HG03432 (cell line): ENCODE data around the gene SNTG2.

Experiments
- ATAC-seq: cut with Tn5 transposase; IDR thresholded peaks from one replicate; pipeline ENCODE4 v1.9.1; 2021; ENCODE audit warnings: mild to moderate bottlenecking, moderate library complexity; ENCODE audit not compliant: unreplicated experiment

The SNTG2 gene

DNA sequence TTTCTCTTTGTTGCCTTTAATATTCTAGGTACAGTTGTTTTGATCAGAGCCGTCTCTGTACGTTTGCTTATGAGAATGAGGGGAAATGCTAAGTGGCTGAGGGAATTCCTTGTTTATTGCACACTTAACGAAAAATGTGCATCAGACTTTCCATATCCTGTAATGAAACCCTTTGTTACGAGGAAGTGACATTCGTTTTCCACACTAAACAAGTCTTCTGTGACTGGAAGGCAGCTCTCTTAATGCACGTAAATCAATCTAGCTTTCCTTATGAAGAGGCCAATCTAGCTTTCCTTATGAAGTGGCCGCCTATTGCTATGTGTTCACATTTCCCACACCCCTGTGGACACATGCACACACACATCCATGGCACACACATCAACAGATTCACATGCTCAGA lies 186.2 kb downstream of the SNTG2 start:
- ATAC-seq, result no peak

DNA sequence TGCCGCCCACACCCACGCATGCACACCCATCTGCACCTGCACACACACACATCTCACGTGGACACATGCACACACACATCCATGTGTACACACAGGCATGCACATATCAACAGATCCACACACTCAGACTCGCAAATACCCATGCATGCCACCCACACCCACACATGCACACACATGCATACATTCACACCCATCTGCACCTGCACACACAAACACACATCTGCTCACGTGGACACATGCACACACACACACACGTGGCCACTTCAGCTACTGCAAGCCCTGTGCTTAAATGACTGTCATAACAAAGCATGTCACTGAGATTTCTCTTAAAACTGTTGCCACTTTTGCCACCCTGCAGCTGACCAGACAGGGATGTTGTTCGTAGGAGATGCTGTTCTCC lies 186.6 kb downstream of the SNTG2 start:
- no peak for ATAC-seq

DNA sequence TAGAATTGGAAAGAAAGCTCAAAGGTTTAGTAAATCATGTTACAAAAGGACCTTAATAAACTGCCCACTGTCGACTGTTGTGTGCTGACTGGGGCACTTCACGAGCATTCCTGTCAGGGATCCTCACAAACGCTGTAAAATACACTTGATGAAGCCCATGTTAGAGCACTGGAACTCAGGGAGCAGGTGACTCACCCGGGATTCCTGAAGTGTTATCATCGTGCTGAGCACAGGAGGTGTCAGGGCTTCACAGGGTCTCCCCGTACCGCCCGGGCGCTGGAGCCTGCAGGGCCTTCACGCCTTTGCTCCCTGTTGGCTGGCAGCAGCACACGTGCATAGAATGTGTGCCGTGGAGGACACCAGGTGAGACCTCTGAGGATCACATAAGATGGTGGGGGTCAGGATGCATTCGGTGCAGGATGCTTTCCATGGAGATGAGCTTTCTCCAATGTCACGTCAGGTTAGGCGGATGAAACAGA lies 187.3 kb downstream of the SNTG2 start:
- ATAC-seq, result no peak

DNA sequence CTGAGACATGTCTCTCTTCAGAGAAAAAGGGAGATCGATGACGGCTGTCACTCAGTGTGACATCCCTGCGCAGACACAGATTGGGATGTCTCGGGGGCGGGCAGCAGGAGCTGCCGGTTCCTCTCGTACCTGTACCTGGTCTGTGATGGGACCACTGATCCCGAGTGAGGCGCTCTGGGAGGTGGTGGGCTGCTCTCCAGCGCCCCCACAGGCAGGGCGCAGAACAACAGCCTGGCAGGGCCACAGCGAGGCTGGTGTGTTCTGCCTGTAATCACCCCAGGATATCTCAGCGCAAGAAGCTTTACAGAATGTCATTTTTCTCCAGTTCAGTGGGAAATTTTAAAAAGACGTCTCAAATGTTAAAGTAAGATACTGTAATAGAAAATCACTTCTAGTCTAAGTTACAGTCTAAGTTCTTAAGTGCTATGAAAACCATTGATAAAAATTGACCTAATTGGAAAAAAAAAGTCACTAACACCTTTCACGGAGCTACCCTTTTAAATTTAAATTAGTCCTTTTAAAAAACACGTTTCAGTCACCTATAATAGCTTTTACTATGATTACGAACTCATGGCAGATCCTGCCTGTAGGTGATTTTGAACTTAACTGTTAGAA lies 189.8 kb downstream of the SNTG2 start:
- peak; percentile 88 for ATAC-seq

DNA sequence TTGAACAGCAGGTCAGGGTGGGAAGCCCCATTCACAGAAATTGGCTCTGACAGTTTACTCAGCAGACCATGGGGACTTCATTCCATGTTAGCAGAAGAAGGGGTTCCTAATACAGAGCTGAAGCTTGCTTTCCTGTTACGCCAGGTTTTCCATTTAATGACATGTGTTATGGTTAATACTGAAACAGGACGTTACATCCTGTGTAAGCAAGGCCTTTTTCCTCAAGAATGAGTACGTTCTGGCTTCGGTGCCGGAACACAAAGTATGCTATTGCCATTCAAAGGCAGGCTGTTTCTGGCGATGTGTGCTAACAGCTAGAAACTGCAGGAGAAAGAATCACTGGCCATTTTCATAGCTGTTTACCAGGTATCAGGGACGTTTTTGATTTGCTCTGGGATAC lies 190.4 kb downstream of the SNTG2 start:
- no peak for ATAC-seq

DNA sequence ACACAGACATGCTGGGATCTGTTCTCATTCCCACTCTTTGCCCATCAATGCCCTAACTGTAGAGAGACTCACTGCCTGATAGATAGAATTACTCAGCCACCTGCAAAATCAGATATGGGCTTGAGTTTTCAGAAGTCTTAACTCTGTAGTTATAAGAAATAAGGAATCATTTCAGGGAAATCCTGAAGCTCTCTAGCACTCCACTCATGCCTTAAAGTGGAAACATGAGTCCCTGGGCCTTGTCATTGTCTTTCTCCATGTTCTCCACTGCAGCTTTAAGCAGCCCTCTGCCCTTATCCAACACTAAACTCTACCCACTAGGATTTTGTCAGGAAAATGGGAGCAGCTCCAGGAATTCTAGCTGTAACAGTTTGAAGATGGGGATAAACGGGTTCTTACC lies 192.5 kb downstream of the SNTG2 start:
- no peak for ATAC-seq

DNA sequence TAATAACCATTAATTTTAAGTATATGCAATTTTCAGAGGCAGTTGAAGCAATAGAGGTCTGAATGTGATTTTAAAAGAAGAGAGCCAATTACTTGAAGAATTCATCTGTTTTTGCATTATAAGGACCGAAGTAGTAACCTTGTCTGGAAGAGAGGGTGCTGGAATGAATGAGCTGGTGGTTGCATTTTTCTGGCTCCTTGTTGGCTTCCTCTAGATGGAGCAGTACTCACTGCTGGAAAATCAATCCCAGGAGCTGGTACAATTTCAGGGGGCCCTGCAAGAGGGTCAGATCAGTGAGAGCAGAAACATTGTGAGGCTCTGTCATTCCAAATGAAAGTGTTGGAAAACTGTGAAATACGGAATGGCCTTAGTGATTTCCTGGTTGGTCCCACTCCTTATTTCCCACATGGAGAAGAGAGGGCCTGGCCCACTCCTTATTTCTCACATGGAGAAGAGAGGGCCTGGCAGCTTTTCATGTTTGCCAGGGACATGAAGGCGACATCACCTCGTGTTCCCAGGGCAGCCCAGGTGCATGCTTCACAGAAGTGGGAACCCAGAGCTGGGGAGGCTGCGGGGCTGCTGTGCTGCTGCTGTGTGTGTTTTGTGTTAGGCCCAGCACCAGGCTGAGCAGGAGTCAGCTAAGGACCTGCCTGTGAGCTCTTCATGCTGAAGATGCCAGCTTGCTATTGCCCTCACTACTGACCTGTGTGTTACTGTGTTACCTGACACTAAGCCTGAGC lies 197.4 kb downstream of the SNTG2 start:
- no peak for ATAC-seq

DNA sequence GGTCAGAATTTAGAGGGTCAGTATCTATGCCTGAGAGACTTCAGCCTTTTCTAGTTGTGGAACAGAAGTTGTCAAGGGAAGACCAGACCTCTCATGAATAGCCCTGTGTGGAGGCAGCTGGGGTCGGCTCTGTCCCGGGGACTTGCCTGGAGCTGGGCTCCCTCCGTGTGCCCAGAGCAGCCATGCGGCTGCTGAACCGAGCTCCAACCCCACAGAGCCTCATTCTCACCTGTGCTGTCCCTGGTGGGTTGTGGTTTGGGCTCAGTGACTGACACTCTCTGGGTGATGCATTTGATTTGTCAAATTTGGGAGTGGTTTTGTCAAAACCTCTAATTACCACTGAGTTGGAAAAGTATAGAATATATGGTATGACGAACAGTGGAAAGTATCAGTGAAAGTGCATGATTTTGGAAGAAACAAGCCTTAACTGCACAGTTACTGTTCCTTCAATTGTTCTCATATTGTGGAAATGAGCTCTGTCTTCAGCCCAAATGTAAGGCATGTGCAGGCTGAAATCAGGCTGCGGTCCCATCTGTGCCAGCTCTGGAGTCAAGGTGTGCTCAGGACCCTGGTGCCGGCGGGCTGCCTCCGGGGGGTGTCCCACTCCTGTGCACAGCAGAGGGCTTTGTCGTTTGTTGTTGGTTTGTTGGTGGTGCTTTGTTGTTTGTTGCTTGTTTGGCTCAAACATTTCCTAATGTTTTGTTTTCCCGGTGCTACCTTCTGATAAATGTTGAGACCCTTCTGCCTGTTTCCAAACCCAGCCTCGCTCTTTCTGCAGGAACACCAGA lies 200.3 kb downstream of the SNTG2 start:
- no peak for ATAC-seq

DNA sequence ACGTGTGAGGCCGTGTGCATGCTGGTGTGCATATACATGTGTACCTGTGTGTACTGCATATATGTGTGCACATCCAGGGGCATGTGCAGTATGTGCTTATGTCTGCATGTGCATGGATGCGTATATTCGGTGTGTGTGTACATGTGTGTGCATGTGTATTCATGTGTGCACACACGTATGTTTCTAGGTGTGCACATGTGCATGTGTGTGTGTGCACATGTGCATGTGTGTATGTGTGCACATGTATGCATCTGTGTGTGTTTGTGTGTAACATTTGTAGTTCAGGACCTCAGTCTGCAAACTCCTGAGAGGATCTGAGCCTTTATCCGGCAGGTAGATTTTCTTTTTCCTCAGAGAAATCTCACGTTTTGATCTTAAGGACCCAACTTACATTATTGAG lies 201.7 kb downstream of the SNTG2 start:
- ATAC-seq, result no peak

DNA sequence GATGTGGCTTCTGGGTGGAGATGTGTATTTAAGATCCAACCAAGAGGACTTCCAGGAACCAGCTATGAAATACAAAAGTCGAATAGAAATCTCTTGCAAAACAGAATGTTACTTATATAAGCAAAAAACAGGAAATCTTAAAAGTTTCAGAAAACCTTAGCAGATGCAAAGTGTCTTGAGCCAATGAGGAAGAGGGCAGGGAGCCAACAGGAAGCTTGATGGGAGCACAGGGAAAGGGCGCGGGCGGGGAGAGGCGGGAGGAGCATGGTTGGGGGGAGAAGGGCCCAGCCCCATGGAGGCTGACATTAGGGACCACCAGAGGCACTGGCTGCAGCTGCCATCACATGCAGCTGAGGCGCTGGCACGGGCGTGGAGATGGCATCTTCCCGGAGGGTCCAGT lies 203.3 kb downstream of the SNTG2 start:
- no peak for ATAC-seq

DNA sequence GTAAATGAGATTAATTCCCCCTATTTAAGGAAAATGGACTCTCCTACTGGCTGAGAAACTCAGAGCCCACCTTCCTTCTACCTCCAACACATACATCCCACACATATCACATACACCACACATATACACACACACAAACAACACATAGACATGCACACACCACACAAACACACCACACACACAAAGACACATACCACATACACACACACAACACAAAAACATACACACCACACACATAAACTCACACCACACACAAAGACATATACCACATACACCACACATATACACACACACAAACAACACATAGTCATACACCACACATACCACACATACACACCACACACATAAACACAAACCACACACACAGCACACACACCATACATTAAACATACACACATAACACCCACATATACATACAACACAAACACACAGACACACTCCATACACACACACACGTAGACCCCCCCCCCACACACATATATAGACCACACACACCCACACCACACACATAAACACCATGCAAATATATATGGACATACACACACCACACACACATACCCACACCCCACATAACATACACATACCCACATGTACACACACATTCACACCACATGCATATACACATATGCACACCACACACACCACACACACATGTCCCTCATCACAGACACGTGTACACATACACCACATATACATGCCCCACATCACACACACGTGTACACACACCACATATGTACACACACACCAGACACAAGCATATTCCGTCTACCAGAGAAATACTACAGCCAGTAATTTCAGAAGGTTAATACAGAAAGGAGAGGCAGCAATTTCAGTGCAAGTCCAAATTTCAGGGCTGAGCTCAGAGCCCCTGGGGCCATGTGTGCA lies 204.3 kb downstream of the SNTG2 start:
- no peak for ATAC-seq

DNA sequence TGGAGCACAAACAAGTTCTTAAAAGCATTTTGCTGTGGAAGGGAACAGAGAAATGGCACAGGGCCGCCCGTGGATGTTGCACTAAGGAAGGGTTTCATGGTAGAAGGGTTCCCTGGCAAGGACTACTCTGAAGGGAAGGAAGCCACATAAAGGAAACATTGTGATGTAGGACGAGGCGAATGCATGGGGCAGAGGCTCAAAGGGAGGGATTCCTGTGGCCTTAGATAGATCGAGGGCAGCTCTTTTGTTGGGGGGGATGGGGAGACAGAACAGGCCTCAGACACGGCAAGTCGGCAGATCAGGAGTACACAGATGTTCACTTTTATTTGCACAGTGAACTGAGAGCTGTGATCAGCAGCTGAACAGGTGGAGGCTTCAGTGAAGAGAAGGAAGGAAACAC lies 205.4 kb downstream of the SNTG2 start:
- ATAC-seq, result no peak

DNA sequence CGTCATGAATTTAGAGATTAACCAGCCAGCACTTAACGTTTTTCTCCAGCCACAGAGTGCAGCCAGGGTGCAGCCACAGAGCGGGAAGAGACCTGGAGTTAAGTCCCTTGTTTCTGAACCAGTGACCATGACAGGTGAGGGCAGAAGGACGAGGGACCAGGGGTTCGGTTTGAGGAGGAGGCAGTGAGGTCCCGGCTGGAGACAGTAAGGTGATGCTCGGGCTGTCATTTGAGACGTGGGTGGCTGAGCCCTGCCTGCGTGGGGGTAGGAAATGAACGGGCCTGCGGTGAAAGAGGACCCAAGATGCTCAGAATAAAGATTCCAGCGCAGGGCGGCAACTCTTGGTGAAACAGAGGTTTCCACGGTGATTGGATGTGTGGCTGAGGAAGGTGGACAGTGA lies 205.9 kb downstream of the SNTG2 start:
- no peak for ATAC-seq

DNA sequence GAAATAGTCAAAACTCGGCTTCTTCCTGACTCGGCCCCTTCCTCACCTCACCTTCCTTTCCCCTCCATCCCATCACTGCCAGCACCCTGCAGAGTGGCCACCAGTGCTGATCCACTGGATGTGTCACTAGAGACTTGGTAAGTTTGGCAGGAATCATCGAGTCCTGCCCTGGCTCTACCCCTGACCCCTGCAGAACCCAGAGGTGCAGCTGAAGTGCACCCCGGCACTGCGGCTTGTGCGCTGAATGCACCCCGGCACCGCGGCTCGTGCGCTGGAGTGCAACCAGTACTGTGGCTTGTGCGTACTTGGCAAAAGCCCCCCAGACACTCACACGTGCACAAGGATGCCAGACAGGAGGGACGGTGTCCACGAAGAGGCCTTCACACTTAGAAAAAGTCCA lies 206.5 kb downstream of the SNTG2 start:
- no peak for ATAC-seq

DNA sequence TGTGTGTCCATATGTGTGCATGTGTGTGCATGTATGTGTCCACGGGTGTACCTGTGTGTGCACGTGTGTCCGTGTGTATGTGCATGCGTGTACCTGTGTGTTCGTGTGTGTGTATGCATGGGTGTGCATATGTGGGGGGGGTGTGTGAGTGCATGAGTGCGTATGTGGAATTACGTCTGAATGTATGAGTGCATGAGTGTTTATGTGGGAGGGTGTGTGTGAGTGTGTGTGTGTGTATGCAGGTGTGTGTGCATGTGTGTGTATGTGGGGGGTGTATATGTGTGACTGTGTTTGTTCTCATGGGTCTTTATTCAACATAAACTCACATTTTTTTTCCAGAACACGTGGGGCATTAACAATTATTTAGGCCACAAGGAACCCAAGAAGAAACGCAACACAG lies 208.4 kb downstream of the SNTG2 start:
- ATAC-seq, result no peak

DNA sequence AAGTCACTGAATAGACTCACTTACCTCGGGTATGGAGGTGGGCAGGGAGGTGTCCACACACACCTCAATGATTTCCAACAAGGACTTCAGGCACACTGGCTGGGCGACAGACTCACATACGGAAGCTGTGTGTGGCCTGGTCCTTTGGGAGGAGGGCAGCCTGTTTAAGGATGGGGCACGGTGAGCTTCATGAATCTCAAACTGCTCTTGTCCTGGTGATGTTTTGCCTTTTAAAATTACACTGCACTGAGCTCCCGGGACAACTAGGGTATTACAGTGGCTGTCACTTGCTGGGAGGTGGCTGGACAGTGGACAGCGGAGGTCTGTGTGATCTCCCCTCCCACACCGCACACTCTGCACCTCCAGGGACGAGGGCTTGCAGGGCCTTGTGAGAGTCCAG lies 211.6 kb downstream of the SNTG2 start:
- no peak for ATAC-seq

DNA sequence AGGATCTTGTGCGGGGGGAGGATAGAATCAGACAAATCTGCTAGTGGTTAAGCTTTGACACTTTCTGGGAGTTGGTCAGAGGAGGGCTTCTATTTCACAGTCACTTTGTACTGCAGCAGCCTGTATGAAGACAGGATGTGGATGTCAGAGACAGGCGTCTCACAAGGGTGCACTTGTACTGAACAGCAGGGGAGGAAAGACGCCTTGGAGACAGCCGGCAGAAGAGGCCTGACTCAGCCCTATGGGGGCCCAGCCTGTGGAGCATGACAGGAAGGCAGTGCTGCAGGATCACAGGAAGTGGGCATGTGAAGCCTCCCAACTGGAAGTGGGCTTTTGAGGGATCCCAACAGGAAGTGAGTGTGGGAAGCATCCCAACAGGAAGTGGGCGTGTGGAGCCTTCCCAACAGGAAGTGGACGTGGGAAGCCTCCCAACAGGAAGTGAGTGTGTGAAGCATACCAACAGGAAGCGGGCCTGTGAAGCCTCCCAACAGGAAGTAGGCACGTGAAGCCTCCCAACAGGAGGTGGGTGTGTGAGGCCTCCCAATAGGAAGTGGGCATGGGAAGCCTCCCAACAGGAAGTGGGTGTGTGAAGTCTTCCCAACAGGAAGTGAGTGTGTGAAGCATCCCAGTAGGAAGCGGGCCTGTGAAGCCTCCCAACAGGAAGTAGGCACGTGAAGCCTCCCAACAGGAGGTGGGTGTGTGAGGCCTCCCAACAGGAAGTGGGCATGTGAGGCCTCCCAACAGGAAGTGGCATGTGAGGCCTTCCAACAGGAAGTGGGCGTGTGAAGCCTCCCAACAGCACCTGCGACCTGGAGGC lies 212.3 kb downstream of the SNTG2 start:
- ATAC-seq, result no peak

DNA sequence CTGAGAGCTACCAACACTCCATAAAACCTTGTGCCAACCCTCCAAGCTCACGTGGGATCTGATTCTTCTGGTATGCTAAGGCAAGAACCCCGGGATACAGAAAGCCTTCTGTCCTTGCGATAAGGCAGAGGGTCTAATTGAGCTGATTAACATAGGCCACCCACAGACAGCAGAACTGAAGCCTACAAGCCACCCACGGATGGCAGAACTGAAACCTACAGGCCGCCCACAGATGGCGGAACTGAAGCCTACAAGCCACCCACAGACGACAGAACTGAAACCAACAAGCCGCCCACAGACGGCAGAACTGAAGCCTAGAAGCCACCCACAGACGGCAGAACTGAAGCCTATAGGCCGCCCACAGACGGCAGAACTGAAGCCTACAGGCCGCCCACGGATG lies 216.3 kb downstream of the SNTG2 start:
- ATAC-seq, result no peak

DNA sequence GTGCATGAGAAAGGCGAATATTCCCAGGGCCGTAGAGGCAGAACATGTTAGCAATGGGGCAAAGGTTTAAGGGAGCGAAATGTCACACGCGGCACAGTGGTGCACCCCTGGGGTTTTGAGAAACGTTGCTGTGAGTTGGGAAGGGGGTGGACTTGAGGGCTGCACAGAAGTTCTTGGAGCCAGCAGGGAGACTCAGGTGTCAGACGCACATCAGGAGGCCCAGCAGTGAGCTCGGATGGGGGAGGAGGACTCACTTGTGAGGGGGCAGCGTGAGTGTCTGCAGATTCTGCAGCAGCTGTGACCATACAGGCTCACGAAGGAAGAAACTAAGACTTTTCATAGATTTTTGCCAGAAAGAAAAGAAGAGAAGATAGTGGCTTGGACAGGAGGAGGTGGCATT lies 218.2 kb downstream of the SNTG2 start:
- ATAC-seq, result no peak

DNA sequence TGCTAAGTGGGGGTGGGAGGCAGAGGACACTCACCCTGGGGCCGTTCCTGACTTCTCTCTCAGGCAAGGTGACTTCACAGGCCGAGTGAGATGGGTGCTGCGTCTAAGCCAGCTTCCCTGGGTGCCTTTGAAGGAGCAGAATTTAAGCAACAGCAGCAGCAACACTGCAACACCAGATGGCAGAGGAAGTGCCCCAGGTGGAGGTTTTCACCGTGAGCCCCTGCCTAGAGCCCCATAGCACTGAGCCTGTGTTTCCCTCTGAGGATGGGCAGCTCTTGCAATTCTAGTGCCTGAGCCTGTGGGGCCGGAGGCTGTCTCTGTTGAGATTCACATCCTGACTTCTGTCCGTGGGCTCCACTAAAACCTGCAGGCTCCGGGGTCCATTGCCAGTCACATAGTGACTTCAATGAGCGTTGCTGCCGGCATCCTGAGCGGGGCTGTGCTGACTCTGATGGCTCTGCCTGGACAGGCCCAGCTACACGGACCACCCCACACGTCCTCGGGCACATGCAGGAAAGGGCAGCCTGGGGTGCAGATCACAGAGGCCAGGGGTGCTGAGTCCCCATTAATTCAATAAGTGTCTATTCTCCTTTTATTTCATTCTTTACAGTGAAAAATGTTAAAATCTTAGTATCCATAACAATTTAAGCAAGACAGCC lies 218.8 kb downstream of the SNTG2 start:
- ATAC-seq, result no peak
